GM23338 (cell line): ENCODE data around the gene MITF. TPM values are rescaled to one million over a fixed set of nuclear protein-coding genes. Genes with fewer than 3 reads are reported as not detected.

ENCODE experiments used
- ATAC-seq: fragments of 200-7000 bp; cut with Tn5 transposase; 3 replicates; pipeline ENCODE4 v1.9.1; 2020
- DNase-seq: peaks from one replicate; pipeline ENCODE4 v3.0.0-alpha.2; 2015; ENCODE audit warnings: low spot score
- H2AFZ ChIP-seq: fragments of 200-600 bp; sonication (generic); 2 replicates; pipeline ENCODE4 v1.8.0; 2016; ENCODE audit warnings: antibody characterized with exemption, mild to moderate bottlenecking, moderate library complexity
- H3F3A ChIP-seq: fragments of 200-600 bp; sonication (generic); replicated peaks from 2 replicates; pipeline ENCODE4 v1.8.0; 2017; ENCODE audit warnings: antibody characterized with exemption, mixed run types, low read depth
- H3K27ac ChIP-seq: fragments of 200-600 bp; sonication (generic); 2 replicates; pipeline ENCODE4 v1.6.1; 2016; ENCODE audit warnings: low read depth
- H3K27me3 ChIP-seq: fragments of 200-600 bp; sonication (generic); 2 replicates; pipeline ENCODE4 v1.8.0; 2016; ENCODE audit warnings: mild to moderate bottlenecking, mixed run types, moderate library complexity; ENCODE audit not compliant: insufficient read depth
- H3K36me3 ChIP-seq: fragments of 200-600 bp; sonication (generic); 2 replicates; pipeline ENCODE4 v1.8.0; 2016; ENCODE audit warnings: mild to moderate bottlenecking; ENCODE audit not compliant: insufficient read depth
- H3K4me1 ChIP-seq: fragments of 200-600 bp; sonication (generic); 2 replicates; pipeline ENCODE4 v1.8.0; 2016; ENCODE audit warnings: mild to moderate bottlenecking, moderate library complexity; ENCODE audit not compliant: insufficient read depth
- H3K4me2 ChIP-seq: fragments of 200-600 bp; sonication (generic); 2 replicates; pipeline ENCODE4 v1.7.1; 2017; ENCODE audit warnings: mixed run types
- H3K4me3 ChIP-seq: fragments of 200-600 bp; sonication (generic); 2 replicates; pipeline ENCODE4 v1.6.1; 2016; ENCODE audit warnings: mixed run types
- H3K79me2 ChIP-seq: fragments of 200-600 bp; sonication (generic); replicated peaks from 2 replicates; pipeline ENCODE4 v1.8.0; 2017; ENCODE audit warnings: mild to moderate bottlenecking; ENCODE audit not compliant: insufficient read depth
- H3K9me2 ChIP-seq: fragments of 200-600 bp; sonication (generic); 2 replicates; pipeline ENCODE4 v1.8.0; 2017; ENCODE audit not compliant: insufficient read depth
- H4K20me1 ChIP-seq: fragments of 200-600 bp; sonication (generic); replicated peaks from 2 replicates; pipeline ENCODE4 v1.8.0; 2017; ENCODE audit warnings: mild to moderate bottlenecking; ENCODE audit not compliant: insufficient read depth
- H3K27ac Mint-ChIP-seq: 2 replicates; pipeline ENCODE4 v1.8.0; 2020; ENCODE audit warnings: inconsistent platforms, mild to moderate bottlenecking, moderate library complexity, mixed read lengths
- H3K27me3 Mint-ChIP-seq: 3 replicates; pipeline ENCODE4 v1.8.0; 2022; ENCODE audit warnings: low read depth, mild to moderate bottlenecking, moderate library complexity, mixed read lengths, inconsistent platforms; ENCODE audit not compliant: insufficient read depth, poor library complexity
- H3K36me3 Mint-ChIP-seq: 3 replicates; pipeline ENCODE4 v1.8.0; 2021; ENCODE audit warnings: low read depth, mild to moderate bottlenecking, inconsistent platforms, moderate library complexity, mixed read lengths
- H3K4me1 Mint-ChIP-seq: 3 replicates; pipeline ENCODE4 v1.8.0; 2020; ENCODE audit warnings: mild to moderate bottlenecking, inconsistent platforms, mixed read lengths
- H3K4me3 Mint-ChIP-seq: 3 replicates; pipeline ENCODE4 v1.8.0; 2021; ENCODE audit warnings: moderate library complexity, mild to moderate bottlenecking, inconsistent platforms, mixed read lengths
- H3K9me3 Mint-ChIP-seq: 3 replicates; pipeline ENCODE4 v1.8.0; 2020; ENCODE audit warnings: moderate library complexity, mild to moderate bottlenecking, inconsistent platforms, mixed read lengths
- CTCF ChIP-seq, 2 experiments: fragments of 200-600 bp in 1 of 2; sonication (generic) in 1 of 2; conservative IDR thresholded peaks; 2 replicates each; pipeline versions ENCODE4 v1.5.1 to v1.6.1; 2016 to 2017; ENCODE audit warnings: antibody characterized with exemption in 2 of 2, low read depth in 2 of 2, mild to moderate bottlenecking in 2 of 2, moderate library complexity in 1 of 2
- POLR2AphosphoS5 ChIP-seq: IDR thresholded peaks from 2 replicates; pipeline ENCODE4 v1.6.1; 2016; ENCODE audit warnings: antibody characterized with exemption, low read depth
- REST ChIP-seq: IDR thresholded peaks from one replicate; pipeline ENCODE4 v1.6.1; 2018; ENCODE audit warnings: antibody characterized with exemption; ENCODE audit not compliant: unreplicated experiment
- STAT1 ChIP-seq: IDR thresholded peaks from one replicate; pipeline ENCODE4 v1.6.1; 2016; ENCODE audit warnings: antibody characterized with exemption; ENCODE audit not compliant: unreplicated experiment
- ZNF114 ChIP-seq: fragments of 250-450 bp; sonication (Bioruptor Pico); IDR thresholded peaks from 2 replicates; pipeline ENCODE4 v1.5.0; 2020; ENCODE audit warnings: mild to moderate bottlenecking, moderate library complexity
- ZNF462 ChIP-seq: fragments of 250-450 bp; sonication (Bioruptor Pico); IDR thresholded peaks from 2 replicates; pipeline ENCODE4 v1.5.0; 2020; ENCODE audit warnings: mild to moderate bottlenecking, moderate library complexity
- polyA plus RNA-seq: library from polyadenylated mRNA; unstranded; fragments of >200 nt; fragmentation: Nextera tagmentation; extraction: Ambion mirVana; gene quantifications from 2 replicates; pipeline ENCODE4 v1.2.1, GENCODE V29; 2016
- total RNA-seq: library from RNA; depleted of rRNA; stranded (reverse); fragments of >200 nt; shearing (Covaris generic); gene quantifications from 2 replicates; pipeline ENCODE4 v1.2.3, GENCODE V29; 2014

Gene MITF
- total and polyA plus RNA-seq, 2 experiments from 2014 or later: 1.9 to 2.4 TPM

GRCh38 chr3:69772152-69772867 is 33.0 kb downstream of the MITF start (continued):
- TF ChIP-seq ZNF462 (CRISPR knock-in tag): no peak

DNA sequence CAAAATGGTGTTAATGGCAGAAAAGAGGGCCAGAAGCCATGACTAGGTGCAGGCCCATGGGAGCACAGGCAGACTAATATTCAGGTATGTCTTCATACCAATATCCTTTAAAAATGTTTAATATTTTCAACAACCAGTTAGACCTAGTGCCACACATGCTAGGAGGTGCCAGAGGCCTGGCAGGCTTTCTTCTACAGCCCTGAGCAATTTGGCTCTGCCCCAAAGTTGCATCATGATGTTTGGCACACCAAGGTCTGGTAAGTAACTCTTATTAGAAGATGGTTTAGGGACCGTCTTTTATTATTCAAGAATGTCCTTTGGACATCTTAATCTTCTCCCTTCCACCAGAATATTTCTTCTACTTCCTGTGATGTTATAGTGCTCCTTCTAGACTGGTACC is 34.8 kb downstream of the MITF start:
- Histone ChIP-seq H4K20me1 (no peaks in the 10 kb centered on the region), H2AFZ (no peak overlapping the region), H3K27ac (no peak overlapping the region), H3K4me3 (no peak overlapping the region), H3K27me3 (no peaks in the 10 kb centered on the region), H3K9me2 (no peaks in the 10 kb centered on the region), H3K36me3 (no peaks in the 10 kb centered on the region), H3F3A (no peaks in the 10 kb centered on the region), H3K79me2 (no peaks in the 10 kb centered on the region), H3K4me2 (no peak overlapping the region), H3K4me1 (no peaks in the 10 kb centered on the region)
- H3K36me3 Mint-ChIP-seq: no peaks in the 10 kb centered on the region
- no peak for ATAC-seq
- peaks cover 7% of the 10 kb centered on the region for H3K4me1 Mint-ChIP-seq
- H3K4me3 Mint-ChIP-seq: no peak overlapping the region
- H3K9me3 Mint-ChIP-seq: no peaks in the 10 kb centered on the region
- no peak for DNase-seq
- no peak for TF ChIP-seq ZNF114 (CRISPR knock-in tag)
- TF ChIP-seq REST: no peak
- TF ChIP-seq POLR2AphosphoS5: no peak
- TF ChIP-seq CTCF (conservative IDR thresholded peaks at IDR 0.05; ENCODE audit: low read depth in 2 of 2): no peak
- no peak for TF ChIP-seq STAT1
- H3K27ac Mint-ChIP-seq: no peak overlapping the region
- H3K27me3 Mint-ChIP-seq: no peaks in the 10 kb centered on the region
